Measurements from ENCODE around the gene NMRK1. TPM values are rescaled to one million over a fixed set of nuclear protein-coding genes. Genes with fewer than 3 reads are reported as not detected.

The NMRK1 gene
- total and polyA plus RNA-seq, 8 donors, result 1.2 to 73.3 (median 19.3) TPM

- Histone ChIP-seq H3K9me3 (no peaks in the 10 kb centered on the region), H3K27me3 (no peaks in the 10 kb centered on the region), H3K27ac (peak overlapping the region; percentile 97 to 100 (median 98)), H3K4me3 (peak overlapping the region; percentile 76 to 95 (median 86)), H3K36me3 (peaks cover 0 to 5% (median 4%) of the 10 kb centered on the region in 4 donors), H3K4me1 (peaks cover 32 to 75% (median 64%) of the 10 kb centered on the region in 4 donors)
- TF ChIP-seq POLR2A (IDR thresholded peaks at IDR 0.05) (no peak), CTCF (IDR thresholded peaks at IDR 0.05) (no peak), POLR2AphosphoS5 (IDR thresholded peaks at IDR 0.05) (peak in 1 of 3 donors; percentile 23), EP300 (IDR thresholded peaks at IDR 0.05) (no peak)
- intact Hi-C loops (cut with DNase I; ENCODE audit: low total_unique reads), result no loop called here
- DNase-seq, result peak; percentile 58 to 77
- 0 to 4% (median 2%) methylated on average over 20 of the region's 20 CpGs for WGBS, 5 donors
Observed at GRCh38 chr9:75087289-75087823, 599 bp downstream of the NMRK1 start.

- Histone ChIP-seq H3K9me3 (no peaks in the 10 kb centered on the region), H3K27ac (peak overlapping the region; percentile 96 to 100 (median 98)), H3K36me3 (peaks cover 0 to 11% (median 10%) of the 10 kb centered on the region in 4 donors), H3K4me3 (peak overlapping the region; percentile 76 to 95 (median 86)), H3K27me3 (no peaks in the 10 kb centered on the region), H3K4me1 (peaks cover 32 to 69% (median 61%) of the 10 kb centered on the region in 4 donors)
- 6 to 23% (median 15%) methylated on average over 15 to 16 of the region's 16 CpGs for WGBS, 5 donors
- intact Hi-C loops (cut with DNase I; ENCODE audit: low total_unique reads), result no loop called here
- peak in 1 of 2 donors; percentile 42 for DNase-seq
- TF ChIP-seq POLR2AphosphoS5 (IDR thresholded peaks at IDR 0.05) (no peak), EP300 (IDR thresholded peaks at IDR 0.05) (no peak), POLR2A (IDR thresholded peaks at IDR 0.05) (no peak), CTCF (IDR thresholded peaks at IDR 0.05) (no peak)
Observed at GRCh38 chr9:75086541-75087288, 1.2 kb downstream of the NMRK1 start.

GRCh38 chr9:75085640-75086039 lies 2.3 kb downstream of the NMRK1 start:
- 69 to 100% (median 95%) methylated on average over 1 of the region's 1 CpG for WGBS, 5 donors
- Histone ChIP-seq H3K36me3 (peaks cover 0 to 22% (median 21%) of the 10 kb centered on the region in 4 donors), H3K27me3 (no peaks in the 10 kb centered on the region), H3K4me1 (peaks cover 26 to 58% (median 50%) of the 10 kb centered on the region in 4 donors), H3K9me3 (no peaks in the 10 kb centered on the region), H3K27ac (peak overlapping the region in 3 of 5 donors; percentile 97 to 98 (median 98)), H3K4me3 (peak overlapping the region in 2 of 4 donors; percentile 76 to 82)
- no peak for TF ChIP-seq CTCF (IDR thresholded peaks at IDR 0.05)
- peak in 1 of 2 donors; percentile 43 for DNase-seq
- intact Hi-C loops (cut with DNase I; ENCODE audit: low total_unique reads), result no loop called here

- intact Hi-C loops (cut with DNase I; ENCODE audit: low total_unique reads), result no loop called here
- Histone ChIP-seq H3K4me3 (no peak overlapping the region), H3K27ac (peak overlapping the region; percentile 61 to 83 (median 72)), H3K9me3 (no peaks in the 10 kb centered on the region), H3K27me3 (no peaks in the 10 kb centered on the region), H3K4me1 (peaks cover 26 to 44% (median 37%) of the 10 kb centered on the region in 4 donors), H3K36me3 (peaks cover 0 to 34% (median 28%) of the 10 kb centered on the region in 4 donors)
- 50 to 62% (median 59%) methylated on average over 5 of the region's 5 CpGs for WGBS, 5 donors
- no peak for DNase-seq
- TF ChIP-seq POLR2A (IDR thresholded peaks at IDR 0.05) (no peak), CTCF (IDR thresholded peaks at IDR 0.05) (no peak), EP300 (IDR thresholded peaks at IDR 0.05) (no peak), POLR2AphosphoS5 (IDR thresholded peaks at IDR 0.05) (no peak)
Observed at GRCh38 chr9:75084081-75084672, 3.8 kb downstream of the NMRK1 start.

All from stomach (tissue), 9 donors.